ENCODE measurements around the gene ECT2. TPM values are rescaled to one million over a fixed set of nuclear protein-coding genes. Genes with fewer than 3 reads are reported as not detected.
"Not testable (repeated sequence)": the region's sequence is repeated elsewhere in the genome, so short reads cannot be mapped to it uniquely, and the experiment has no call there.

Gene ECT2
- total RNA-seq, 2 experiments from 2014 or later = 48.2 to 52.8 TPM

- no peaks in the 10 kb centered on the region for H3K36me3 Mint-ChIP-seq
- no peaks in the 10 kb centered on the region for H3K27me3 Mint-ChIP-seq
- H3K9me3 Mint-ChIP-seq = no peaks in the 10 kb centered on the region
- CTCF ChIA-PET = interaction anchor here (0.7 to 3.6 kb wide), 14 partner anchors 9 to 115 kb away, joined by 3 to 34 read pairs (median 4); partner anchors contain the start of gene ECT2
- peak within 1 kb of the TSS; percentile 16 for H3K27ac Mint-ChIP-seq
- DNase-seq = peak; percentile 87
- intact Hi-C loops (cut with micrococcal nuclease) = loop anchor here (1.0 kb wide), 3 partner anchors 25 to 39 kb away; partner anchors contain the start of gene ECT2
- POLR2A ChIA-PET = interaction anchor here (1.0 kb wide), 1 partner anchor 21 kb away, joined by 4 read pairs; no protein-coding TSS in a partner anchor
- H3K4me3 Mint-ChIP-seq = peak within 1 kb of the TSS; percentile 91
- peaks cover 19% of the 10 kb centered on the region for H3K4me1 Mint-ChIP-seq (ENCODE audit: low read depth)
Measured at GRCh38 chr3:172710664-172711453, 39.7 kb upstream of the ECT2 start, which contains the start of gene NCEH1. Gene NCEH1 (minus strand): TSS chr3:172711067. CDS start chr3:172710984, 83 bp downstream.

DNA sequence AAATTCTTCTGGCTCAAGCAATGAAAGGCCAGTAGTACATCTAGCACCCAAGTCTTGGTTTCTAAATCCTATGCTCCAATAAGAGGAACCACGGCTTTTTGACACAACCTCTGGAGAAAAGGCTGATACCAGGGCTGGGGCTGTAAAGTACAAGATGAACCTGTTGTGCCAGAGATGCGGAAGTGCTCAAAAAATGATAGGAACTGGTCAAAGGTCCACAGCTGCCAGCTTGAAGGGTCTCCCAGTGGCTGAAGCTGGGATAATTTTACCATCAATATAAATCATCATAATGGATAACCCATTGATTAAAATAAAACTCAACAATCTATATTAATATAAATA lies 39.1 kb upstream of the ECT2 start:
- peak overlapping the region; percentile 91 for H3K4me3 Mint-ChIP-seq
- no peak overlapping the region for H3K27ac Mint-ChIP-seq
- DNase-seq = no peak
- H3K36me3 Mint-ChIP-seq = no peaks in the 10 kb centered on the region
- CTCF ChIA-PET = interaction anchor here (0.7 to 3.6 kb wide), 9 partner anchors 9 to 62 kb away, joined by 3 to 34 read pairs (median 5); partner anchors contain the start of gene ECT2
- no peaks in the 10 kb centered on the region for H3K9me3 Mint-ChIP-seq
- H3K4me1 Mint-ChIP-seq (ENCODE audit: low read depth) = peaks cover 19% of the 10 kb centered on the region
- intact Hi-C loops (cut with micrococcal nuclease) = loop anchor here (1.0 kb wide), 3 partner anchors 25 to 39 kb away; partner anchors contain the start of gene ECT2
- POLR2A ChIA-PET = interaction anchor here (1.0 kb wide), 1 partner anchor 21 kb away, joined by 4 read pairs; no protein-coding TSS in a partner anchor
- H3K27me3 Mint-ChIP-seq = no peaks in the 10 kb centered on the region

DNA sequence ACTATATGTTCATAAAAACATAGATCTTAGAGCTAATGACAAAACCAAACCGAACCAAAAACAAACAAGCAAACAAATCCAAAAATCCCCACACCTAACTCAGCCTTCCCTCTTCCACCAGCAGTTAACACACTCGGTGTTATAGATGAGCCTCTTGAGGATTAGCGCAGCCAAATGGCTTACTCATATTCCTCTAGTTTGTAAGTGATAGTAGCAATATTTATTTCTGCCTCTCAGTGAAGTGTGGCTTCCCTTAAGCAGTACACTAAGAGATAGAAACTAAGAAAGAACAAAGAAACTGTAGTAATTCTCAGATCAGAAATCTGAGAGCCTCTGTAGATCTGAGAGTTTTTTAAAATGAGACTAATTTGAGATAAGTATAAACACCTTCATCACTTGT lies 37.2 kb upstream of the ECT2 start:
- ChIA-PET CTCF (interaction anchor here (0.6 to 1.1 kb wide), 4 partner anchors 38 to 252 kb away, joined by 3 to 4 read pairs (median 4); no protein-coding TSS in a partner anchor), POLR2A (no interaction called here)
- H3K9me3 Mint-ChIP-seq = no peaks in the 10 kb centered on the region
- H3K4me1 Mint-ChIP-seq (ENCODE audit: low read depth) = peaks cover 17% of the 10 kb centered on the region
- intact Hi-C loops (cut with micrococcal nuclease) = no loop called here
- H3K36me3 Mint-ChIP-seq = no peaks in the 10 kb centered on the region
- H3K27me3 Mint-ChIP-seq = no peaks in the 10 kb centered on the region
- no peak for DNase-seq
- H3K4me3 Mint-ChIP-seq = no peak overlapping the region
- no peak overlapping the region for H3K27ac Mint-ChIP-seq

DNA sequence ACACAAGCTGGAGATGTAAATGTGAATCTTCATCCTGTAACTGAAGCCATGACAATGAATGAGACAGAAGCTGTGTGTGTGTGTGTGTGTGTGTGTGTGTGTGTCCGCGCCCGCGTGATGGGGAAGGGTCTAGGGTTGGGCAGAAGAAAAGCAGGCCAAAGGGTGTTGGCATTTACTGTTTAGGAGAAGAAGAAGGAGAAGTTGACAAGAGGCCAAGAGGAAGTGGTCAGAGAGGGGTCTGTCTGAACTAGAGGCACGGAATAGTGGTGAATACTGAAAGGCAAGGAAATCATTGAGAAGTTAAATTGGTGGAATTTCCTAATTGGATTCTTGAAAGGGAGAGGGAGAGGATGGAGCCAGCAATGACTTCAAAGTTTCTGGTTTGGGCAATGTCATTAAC lies 34.0 kb upstream of the ECT2 start:
- no peaks in the 10 kb centered on the region for H3K36me3 Mint-ChIP-seq
- H3K9me3 Mint-ChIP-seq = no peaks in the 10 kb centered on the region
- intact Hi-C loops (cut with micrococcal nuclease) = no loop called here
- H3K4me1 Mint-ChIP-seq (ENCODE audit: low read depth) = no peaks in the 10 kb centered on the region
- H3K4me3 Mint-ChIP-seq = no peak overlapping the region
- no peak overlapping the region for H3K27ac Mint-ChIP-seq
- no peaks in the 10 kb centered on the region for H3K27me3 Mint-ChIP-seq
- no peak for DNase-seq
- CTCF ChIA-PET = interaction anchor here (1.0 kb wide), 1 partner anchor 43 kb away, joined by 3 read pairs; no protein-coding TSS in a partner anchor
- POLR2A ChIA-PET = no interaction called here

DNA sequence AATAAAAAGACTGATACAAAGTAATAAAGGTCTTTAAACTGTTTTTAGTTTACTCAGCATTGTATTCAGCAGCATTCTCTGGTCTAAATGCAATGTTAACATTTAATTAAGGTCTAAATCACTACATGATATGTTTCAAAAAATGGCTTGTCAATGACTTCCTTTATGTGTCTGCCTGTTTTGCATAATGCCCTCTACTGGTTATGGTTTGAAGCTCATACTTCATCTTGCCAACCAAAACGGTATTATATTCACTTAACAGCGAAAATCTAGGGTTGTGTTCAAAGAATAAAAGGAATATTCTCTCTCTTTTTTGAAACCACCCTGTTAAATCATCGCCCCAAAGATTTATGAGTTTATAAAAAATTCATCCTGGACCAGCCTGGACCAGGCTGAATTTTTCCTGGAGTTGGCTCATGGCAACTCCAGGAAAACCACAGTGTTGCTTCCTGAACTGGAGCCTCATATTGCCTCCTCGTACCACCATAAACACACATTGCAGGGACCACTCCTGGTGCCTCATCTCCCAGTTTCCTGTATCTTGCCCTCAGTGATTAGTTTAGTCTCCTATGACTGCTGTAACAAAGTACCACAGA lies 32.9 kb upstream of the ECT2 start:
- Mint-ChIP-seq H3K27ac (no peak overlapping the region), H3K4me3 (no peak overlapping the region), H3K27me3 (no peaks in the 10 kb centered on the region), H3K4me1 (ENCODE audit: low read depth) (no peaks in the 10 kb centered on the region), H3K9me3 (no peaks in the 10 kb centered on the region), H3K36me3 (no peaks in the 10 kb centered on the region)
- no peak for DNase-seq
- intact Hi-C loops (cut with micrococcal nuclease) = no loop called here
- CTCF ChIA-PET = interaction anchor here (0.6 to 1.1 kb wide), 6 partner anchors 26 to 242 kb away, joined by 3 to 7 read pairs (median 4); partner anchors contain the start of gene ECT2
- POLR2A ChIA-PET = no interaction called here

GRCh38 chr3:172722536-172723040 lies 27.9 kb upstream of the ECT2 start:
- DNase-seq; H3K4me1 Mint-ChIP-seq (ENCODE audit: low read depth); H3K36me3 Mint-ChIP-seq; H3K27me3 Mint-ChIP-seq; CTCF ChIA-PET; H3K4me3 Mint-ChIP-seq; intact Hi-C loops (cut with micrococcal nuclease); H3K27ac Mint-ChIP-seq; POLR2A ChIA-PET: not testable (repeated sequence)
- H3K9me3 Mint-ChIP-seq = peaks cover 11% of the 10 kb centered on the region

DNA sequence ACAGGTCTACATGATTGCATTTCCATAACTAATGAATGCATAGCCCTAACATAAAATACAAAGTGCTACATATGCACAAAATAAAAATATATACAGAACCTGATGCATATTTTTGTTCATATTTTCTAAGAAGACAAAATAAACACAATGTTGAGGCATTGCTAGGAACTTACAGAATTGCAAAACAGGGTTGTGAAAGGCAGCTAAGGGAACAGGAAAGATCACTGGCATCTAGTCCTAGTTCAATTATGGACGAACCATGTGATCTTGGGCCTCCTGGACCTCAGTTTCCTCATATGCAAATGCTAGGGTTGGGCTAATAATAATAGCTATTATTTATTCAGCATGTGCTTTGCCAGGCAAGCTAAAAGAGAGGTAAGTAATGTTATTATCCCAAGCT lies 24.1 kb upstream of the ECT2 start:
- DNase-seq = no peak
- ChIA-PET CTCF (interaction anchor here (1.6 kb wide), 1 partner anchor 53 kb away, joined by 3 read pairs; no protein-coding TSS in a partner anchor), POLR2A (no interaction called here)
- peaks cover 11% of the 10 kb centered on the region for H3K9me3 Mint-ChIP-seq
- no peak overlapping the region for H3K4me3 Mint-ChIP-seq
- intact Hi-C loops (cut with micrococcal nuclease) = no loop called here
- H3K27me3 Mint-ChIP-seq = peaks cover 2% of the 10 kb centered on the region
- no peaks in the 10 kb centered on the region for H3K4me1 Mint-ChIP-seq (ENCODE audit: low read depth)
- no peak overlapping the region for H3K27ac Mint-ChIP-seq
- H3K36me3 Mint-ChIP-seq = peaks cover 2% of the 10 kb centered on the region

GRCh38 chr3:172735014-172735413 lies 15.5 kb upstream of the ECT2 start:
- ChIA-PET CTCF (no interaction called here), POLR2A (no interaction called here)
- Mint-ChIP-seq H3K9me3 (no peaks in the 10 kb centered on the region), H3K4me3 (no peak overlapping the region), H3K4me1 (ENCODE audit: low read depth) (no peaks in the 10 kb centered on the region), H3K27me3 (no peaks in the 10 kb centered on the region), H3K27ac (no peak overlapping the region), H3K36me3 (no peaks in the 10 kb centered on the region)
- intact Hi-C loops (cut with micrococcal nuclease) = no loop called here
- no peak for DNase-seq

DNA sequence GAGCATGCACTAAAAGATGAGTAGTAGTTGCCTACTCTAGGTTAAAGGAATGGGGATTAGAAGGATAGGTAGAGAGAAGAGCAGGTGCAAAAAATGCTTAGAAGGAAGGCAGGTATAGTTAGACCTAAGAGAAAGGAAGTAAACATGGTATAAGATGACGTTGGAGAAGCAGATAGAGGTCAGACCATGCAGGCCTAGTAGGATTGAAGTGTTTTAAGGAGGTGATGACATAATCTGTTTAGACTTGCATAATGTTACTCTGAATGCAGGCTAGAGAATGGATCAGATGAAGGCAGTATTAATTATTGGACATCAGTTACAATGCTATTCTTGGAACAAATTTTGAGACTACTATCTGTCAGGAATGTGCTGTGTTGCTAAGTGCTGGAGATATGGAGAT lies 11.1 kb upstream of the ECT2 start:
- ChIA-PET POLR2A (no interaction called here), CTCF (interaction anchor here (0.8 kb wide), 1 partner anchor 11 kb away, joined by 4 read pairs; the partner anchor contains the start of gene ECT2)
- H3K27ac Mint-ChIP-seq = no peak overlapping the region
- intact Hi-C loops (cut with micrococcal nuclease) = no loop called here
- H3K4me1 Mint-ChIP-seq (ENCODE audit: low read depth) = no peaks in the 10 kb centered on the region
- H3K9me3 Mint-ChIP-seq = no peaks in the 10 kb centered on the region
- no peaks in the 10 kb centered on the region for H3K36me3 Mint-ChIP-seq
- H3K4me3 Mint-ChIP-seq = no peak overlapping the region
- H3K27me3 Mint-ChIP-seq = no peaks in the 10 kb centered on the region
- DNase-seq = no peak

DNA sequence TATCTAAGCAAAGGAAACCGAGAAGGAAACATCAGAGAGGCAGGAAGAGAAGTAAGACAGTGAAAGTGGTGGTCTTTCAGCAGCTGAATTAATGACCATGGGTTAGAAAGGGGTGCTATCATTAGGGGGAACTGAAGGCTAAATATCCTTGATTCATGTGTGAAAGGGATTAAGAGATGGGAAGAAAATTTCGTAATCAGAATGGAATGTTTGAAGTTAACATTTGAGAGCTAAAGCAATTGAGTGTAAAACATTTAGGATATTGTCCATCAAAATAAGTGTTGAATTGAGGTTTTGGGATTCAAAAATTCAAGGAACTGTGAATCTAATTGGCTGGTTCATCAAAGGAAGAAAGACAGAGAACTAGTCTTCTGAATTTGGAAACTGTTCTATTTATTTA lies 4.1 kb upstream of the ECT2 start:
- Mint-ChIP-seq H3K27me3 (peaks cover 1% of the 10 kb centered on the region), H3K4me3 (no peak overlapping the region), H3K27ac (no peak overlapping the region), H3K4me1 (ENCODE audit: low read depth) (peaks cover 3% of the 10 kb centered on the region), H3K9me3 (no peaks in the 10 kb centered on the region), H3K36me3 (no peaks in the 10 kb centered on the region)
- intact Hi-C loops (cut with micrococcal nuclease) = loop anchor here (10.0 kb wide), 1 partner anchor 232 kb away; no protein-coding TSS in a partner anchor
- ChIA-PET CTCF (interaction anchor here (1.5 kb wide), 1 partner anchor 80 kb away, joined by 4 read pairs; no protein-coding TSS in a partner anchor), POLR2A (no interaction called here)
- no peak for DNase-seq

DNA sequence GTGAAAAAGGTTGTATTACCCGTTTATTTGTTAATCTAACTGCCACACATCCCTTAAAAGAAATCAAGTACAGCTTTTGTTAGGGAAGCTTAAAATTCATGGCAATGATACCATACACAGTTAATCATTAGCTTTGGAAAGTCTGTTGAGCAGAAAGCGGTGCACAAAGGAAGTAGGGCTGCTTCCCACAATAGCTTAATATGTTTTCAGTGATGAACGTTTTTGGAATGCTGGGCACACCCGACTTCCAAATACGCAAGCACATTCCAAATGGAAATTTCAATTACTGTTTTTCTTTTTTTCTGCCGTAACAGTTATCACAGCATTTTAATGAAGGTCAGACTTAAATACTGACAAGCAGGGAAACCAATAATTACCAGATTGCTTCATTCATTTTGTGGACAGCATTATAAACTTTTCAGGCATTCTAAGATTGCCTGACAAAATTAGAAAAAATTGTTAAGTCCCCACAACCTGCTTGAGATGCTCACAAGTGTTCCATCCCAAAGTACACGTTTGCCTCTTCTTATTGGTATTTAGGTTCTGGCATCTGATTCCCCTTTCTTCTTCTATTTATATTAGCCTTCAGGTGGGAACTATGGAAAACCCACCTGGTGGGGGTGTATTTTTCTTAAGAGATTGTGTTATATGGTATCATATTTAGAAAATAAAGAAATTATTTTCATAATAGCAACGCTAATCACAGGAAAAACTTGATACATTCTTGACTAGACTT lies 1.1 kb upstream of the ECT2 start:
- CTCF ChIA-PET = interaction anchor here (0.6 to 1.9 kb wide), 11 partner anchors 10 to 302 kb away, joined by 3 to 7 read pairs (median 4); partner anchors contain the start of genes GHSR and NCEH1
- Mint-ChIP-seq H3K4me3 (no peak overlapping the region), H3K9me3 (no peaks in the 10 kb centered on the region), H3K36me3 (peaks cover 11% of the 10 kb centered on the region), H3K27me3 (peaks cover 1% of the 10 kb centered on the region), H3K27ac (no peak overlapping the region), H3K4me1 (ENCODE audit: low read depth) (peaks cover 19% of the 10 kb centered on the region)
- DNase-seq = no peak
- intact Hi-C loops (cut with micrococcal nuclease) = loop anchor here (10.0 kb wide), 1 partner anchor 235 kb away; no protein-coding TSS in a partner anchor
- POLR2A ChIA-PET = interaction anchor here (1.7 kb wide), 1 partner anchor 9 kb away, joined by 4 read pairs; no protein-coding TSS in a partner anchor
